GM18873 (cell line): ENCODE measurements around the gene SLC35E2B.

Source experiments
- ATAC-seq: cut with Tn5 transposase; IDR thresholded peaks from one replicate; pipeline ENCODE4 v1.9.1; 2021; ENCODE audit warnings: mild to moderate bottlenecking, moderate library complexity, moderate number of reproducible peaks; ENCODE audit not compliant: unreplicated experiment, low FRiP score

SLC35E2B gene

DNA sequence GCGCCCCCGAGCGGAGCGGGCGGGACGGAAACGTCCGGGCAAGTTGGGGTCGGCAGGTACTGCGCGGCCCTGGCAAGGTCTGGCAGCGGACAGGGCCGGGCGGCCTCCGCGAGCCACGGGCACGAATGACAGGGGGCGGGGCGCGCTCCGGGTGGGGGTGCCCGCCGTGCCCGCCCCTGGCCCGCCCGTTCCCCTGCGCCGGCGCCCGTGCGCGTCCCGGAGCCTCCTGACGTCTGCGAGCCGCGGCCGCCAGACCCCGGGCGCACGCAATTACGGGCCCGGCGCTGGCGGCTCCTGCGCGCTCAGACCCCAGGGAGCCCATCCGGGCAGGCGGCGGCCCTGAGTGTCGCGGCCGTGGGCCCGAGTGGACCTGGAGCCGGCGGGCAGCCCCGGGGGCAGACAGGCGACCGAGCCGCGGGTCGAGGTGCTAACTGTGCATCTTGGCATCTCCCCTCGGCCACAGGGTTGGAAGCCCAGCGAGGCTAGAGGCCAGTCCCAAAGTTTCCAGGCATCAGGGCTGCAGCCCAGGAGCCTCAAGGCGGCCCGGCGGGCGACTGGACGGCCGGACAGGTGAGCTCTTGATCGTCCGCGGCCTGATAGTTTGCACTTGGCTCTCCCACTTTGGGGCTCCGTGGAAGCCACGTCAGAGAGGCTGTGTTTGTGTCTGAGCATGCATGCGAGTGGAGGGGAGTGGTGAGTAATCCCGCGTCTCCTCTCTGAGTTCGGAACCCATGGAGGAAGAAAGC is 76.4 kb downstream of the SLC35E2B start:
- ATAC-seq = peak; percentile 7

DNA sequence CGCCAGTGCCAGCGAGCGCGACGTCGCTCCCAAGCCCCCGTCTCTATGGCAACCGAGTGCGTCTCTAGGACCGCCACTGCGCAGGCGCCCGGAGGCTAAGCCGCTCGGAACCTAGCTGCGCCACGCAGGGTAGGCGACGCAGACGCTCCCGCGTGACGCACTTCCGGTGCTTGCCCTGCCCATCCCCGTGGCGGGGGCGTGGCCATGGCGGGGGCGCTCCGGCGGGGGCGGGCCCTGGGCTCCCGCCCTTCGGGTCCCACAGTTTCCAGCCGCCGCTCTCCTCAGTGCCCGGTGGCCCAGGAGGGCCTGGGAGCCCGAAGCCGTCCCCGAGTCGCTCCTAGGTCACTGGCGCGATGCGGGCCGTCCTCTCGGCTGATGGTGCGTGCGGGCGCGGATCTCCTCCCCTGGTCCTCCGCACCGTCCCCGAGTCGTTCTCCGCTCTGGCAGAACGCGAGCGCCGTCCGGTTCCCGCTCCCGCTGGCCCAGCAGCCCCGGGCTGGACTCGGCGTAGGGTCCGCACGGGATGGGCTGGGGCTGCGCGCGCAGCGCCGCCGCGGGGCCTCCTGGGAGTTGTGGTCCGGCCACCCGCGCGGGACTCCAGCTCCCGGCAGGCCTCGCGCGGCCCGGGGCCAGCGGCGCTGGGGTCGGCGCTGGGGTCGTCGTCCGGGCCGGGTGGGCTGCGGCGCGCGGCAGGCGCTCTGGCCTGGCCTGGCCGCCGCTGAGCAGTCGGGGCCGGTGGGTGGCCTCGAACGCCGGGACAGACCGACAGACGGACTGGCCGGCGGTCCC is 77.1 kb downstream of the SLC35E2B start, which contains the start of gene MIB2:
Gene MIB2, plus strand, starts transcription at position 245 of the 789 bp plus-strand sequence. CDS start 7,953 bp downstream, outside the sequence.
- peak; percentile 78 for ATAC-seq

DNA sequence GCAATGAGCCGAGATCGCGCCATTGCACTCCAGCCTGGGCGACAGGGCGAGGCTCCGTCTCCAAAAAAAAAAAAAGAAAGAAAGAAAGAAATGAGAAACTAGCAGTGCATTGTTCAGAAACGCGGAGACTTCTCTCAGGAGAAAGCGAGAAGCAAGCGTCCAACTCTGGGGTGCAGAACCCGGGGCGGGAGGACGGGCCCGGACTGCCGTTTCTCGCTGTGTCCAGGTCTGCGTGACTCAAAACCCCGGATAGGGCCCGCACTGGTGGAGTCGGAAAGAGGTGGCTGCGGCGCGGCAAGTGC is 77.7 kb downstream of the SLC35E2B start:
- no peak for ATAC-seq

DNA sequence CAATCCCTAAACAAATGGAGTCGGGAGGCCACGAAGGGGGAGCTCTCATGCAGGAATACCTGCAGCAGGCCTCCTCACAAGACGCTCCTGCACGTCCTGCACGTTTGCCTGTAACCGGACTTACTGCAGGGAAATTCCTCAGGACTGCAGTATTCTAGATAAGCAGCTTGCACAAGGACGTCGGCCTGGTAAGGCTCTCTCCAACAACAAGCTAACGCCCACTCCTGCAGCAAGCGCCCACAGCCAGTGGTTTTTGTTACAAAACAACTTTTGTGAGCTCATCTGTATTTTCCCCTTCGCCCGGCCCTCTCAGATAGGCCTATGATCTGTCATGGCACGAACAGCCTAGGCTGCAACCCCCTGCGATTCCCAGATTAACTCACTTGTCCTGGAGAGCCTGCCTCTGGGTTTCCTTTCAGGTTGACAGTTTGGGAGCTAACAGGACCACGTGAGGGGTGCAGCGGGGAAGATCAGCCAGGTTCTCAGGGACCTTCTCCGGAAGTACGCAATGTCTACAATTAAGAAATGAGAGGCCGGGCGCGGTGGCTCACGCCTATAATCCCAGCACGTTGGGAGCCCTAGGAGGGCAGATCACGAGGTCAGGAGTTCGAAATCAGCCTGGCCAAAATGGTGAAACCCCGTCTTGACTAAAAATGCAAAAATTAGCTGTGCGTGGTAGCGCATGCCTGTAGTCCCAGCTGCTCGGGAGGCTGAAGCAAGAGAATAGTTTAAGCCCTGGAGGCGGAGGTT is 78.2 kb downstream of the SLC35E2B start:
- ATAC-seq = no peak

DNA sequence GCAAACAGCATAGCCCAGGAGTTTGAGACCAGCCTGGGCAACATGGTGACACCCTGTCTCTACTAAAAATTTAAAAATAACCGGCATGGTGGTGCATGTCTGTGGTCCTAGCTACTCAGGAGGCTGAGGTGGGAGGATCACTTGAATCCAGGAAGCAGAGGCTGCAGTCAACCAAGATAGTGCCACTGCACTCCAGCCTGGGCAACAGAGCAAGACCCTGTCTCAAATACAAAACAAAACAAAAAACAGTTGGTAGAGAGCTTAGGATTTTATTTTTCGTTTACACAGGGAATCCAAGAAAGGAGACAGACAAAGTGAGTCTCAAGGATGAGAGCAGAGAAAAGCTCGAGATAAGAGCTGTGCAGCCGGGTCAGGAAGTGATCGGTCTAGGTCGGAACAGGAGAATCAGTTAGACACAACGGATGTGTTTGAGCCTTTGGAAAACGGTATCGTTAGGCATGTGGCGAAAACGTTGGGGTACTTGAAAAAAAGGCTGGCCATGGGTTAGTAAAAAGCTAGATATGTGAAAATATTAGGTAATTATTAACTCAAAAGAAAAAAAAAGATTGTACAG is 79.0 kb downstream of the SLC35E2B start:
- ATAC-seq = no peak

DNA sequence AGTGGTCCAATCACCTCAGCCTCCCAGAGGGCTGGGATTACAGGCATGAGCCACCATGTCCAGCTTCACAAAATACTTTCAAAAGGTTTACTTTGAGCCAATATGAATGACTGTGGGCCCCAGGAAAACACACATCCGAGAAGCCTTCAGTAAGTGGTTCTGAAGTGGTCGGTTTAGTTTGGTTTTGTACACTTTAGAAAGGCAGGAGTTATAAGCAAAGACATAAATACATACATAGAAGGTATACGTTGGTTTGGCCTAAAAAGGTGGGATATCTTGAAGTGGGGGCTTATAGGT is 80.5 kb downstream of the SLC35E2B start:
- ATAC-seq = no peak

DNA sequence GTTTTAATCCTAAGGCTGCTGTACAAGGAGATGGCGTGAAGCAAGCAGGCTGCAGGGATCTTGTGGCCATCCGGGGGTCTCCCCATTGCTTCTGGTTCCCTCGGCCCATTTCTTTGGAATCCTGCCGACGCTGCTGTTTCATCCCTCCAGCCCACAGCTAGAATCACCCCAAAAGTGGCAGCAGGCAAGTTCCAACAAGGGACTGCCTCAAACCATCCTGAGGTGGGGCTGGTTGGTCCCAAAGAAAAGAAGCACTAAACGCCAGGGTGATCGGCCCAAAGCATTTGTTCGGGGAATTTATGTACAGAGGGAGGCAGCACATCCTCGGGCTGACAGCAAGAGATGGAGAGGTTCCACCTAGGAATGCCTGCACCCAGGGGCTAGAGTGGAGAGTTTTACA is 81.8 kb downstream of the SLC35E2B start:
- ATAC-seq = no peak

DNA sequence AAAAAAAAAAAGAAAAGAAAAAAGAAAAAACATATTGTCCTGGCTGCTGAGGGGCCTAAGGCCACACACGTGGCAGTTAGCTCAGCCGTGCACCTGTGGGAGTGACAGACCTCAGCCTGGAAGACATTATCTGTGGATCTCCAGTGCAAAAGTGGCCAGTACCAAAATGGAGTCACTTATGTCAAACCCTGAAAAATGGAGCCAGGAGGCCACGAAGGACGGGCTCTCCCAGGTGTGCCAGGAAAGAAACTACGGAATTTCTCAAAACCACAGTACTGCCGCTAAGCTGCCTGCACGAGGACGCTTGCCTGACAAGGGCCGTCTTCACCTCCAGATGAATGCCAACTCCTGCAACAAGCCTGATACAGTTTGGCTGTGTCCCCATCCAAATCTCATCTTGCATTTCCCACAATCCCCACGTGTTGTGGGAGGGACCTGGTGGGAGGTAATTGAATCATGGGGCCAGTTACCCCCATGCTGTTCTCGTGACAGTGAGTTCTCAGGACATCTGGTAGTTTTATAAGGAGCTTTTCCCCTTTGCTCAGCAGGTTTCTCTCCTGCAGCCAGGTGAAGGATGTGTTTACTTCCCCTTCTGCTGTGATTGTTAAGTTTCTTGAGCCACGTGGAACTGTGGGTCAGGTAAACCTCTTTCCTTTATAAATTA is 82.6 kb downstream of the SLC35E2B start:
- no peak for ATAC-seq
